ENCODE data around the gene GRIN2A. TPM values are rescaled to one million over a fixed set of nuclear protein-coding genes. Genes with fewer than 3 reads are reported as not detected.

Gene GRIN2A
- total and polyA plus RNA-seq, 2 of the 8 experiments (the other 6 are each of a cell fraction or from before 2014, with no cell fraction given) = 0.18 to 1.8 TPM

DNA sequence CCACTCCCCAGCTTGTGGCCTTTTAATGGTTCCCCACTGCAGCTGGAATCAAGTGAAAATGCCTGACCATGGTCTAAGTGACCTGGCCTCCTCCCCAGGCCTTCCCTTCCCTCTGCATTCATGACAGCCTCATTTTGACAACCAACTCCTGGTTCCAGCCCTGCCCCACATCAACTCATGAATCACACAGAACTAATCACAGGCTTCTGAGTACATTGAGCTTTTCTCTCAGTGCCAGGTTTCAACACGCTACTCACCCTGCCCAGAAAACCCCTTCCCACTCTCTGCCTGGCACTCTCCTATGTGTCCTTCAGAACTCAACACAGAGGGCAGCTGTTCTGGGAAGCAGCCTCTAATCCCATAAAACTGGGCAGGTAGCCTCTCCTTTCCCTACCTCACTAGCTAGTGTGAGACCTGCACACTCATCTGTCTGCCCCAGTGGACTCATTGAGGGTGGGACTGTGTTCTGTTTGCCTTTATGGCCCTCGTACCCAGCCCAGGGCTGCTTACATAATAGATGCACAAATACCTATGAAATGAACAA is 313.6 kb downstream of the GRIN2A start:
- no peak overlapping the region for H2BK20ac ChIP-seq (ENCODE audit: low read length)
- no peak overlapping the region for H3K14ac ChIP-seq (ENCODE audit: insufficient read length)
- FAIRE-seq (no peak), DNase-seq (ENCODE audit: low read depth in 1 of 2, low spot score in 2 of 2) (no peak)
- H2AK5ac ChIP-seq (ENCODE audit: low read depth, low read length) = no peak overlapping the region
- H3K9ac ChIP-seq (replicated peaks in 1 of 4; ENCODE audit: extremely low read depth in 1 of 4, low read depth in 3 of 4, low read length in 3 of 4) = no peak overlapping the region
- 90% methylated on average over 2 of the region's 2 CpGs; no CpG with 5 or more reads in 1 of the 2 experiments for WGBS, 2 experiments (ENCODE audit: extremely low coverage in 1 of 2, insufficient coverage in 1 of 2, insufficient read length in 1 of 2, insufficient replicate concordance in 2 of 2, low coverage in 1 of 2, low lambda C conversion rate in 2 of 2, missing lambda C conversion rate in 1 of 2)
- no peak overlapping the region for H3K56ac ChIP-seq (replicated peaks; ENCODE audit: insufficient read length, low read depth, low read length)
- no peak overlapping the region for H2AFZ ChIP-seq (ENCODE audit: low read length)
- H3K18ac ChIP-seq (ENCODE audit: extremely low read depth, low read length) = no peak overlapping the region
- H3K23me2 ChIP-seq (ENCODE audit: low read depth, low read length) = no peaks in the 10 kb centered on the region; the same call in 1 of the 2 replicates
- no peaks in the 10 kb centered on the region for H3K9me3 ChIP-seq (ENCODE audit: insufficient read depth in 2 of 2, low read depth in 1 of 2, low read length in 1 of 2)
- H2BK12ac ChIP-seq (ENCODE audit: low read depth, low read length) = no peak overlapping the region
- H3K79me2 ChIP-seq (ENCODE audit: control insufficient read depth in 1 of 2, insufficient read depth in 2 of 2, low read length in 2 of 2) = no peaks in the 10 kb centered on the region
- H3K79me1 ChIP-seq (ENCODE audit: low read depth, low read length) = no peaks in the 10 kb centered on the region
- no peaks in the 10 kb centered on the region for H3K36me3 ChIP-seq (ENCODE audit: control insufficient read depth in 2 of 4, insufficient read depth in 4 of 4, low read length in 3 of 4)
- H4K5ac ChIP-seq (ENCODE audit: insufficient read length, low read depth, low read length) = no peak overlapping the region
- H4K8ac ChIP-seq (ENCODE audit: extremely low read depth, insufficient read depth, low read length) = no peak overlapping the region
- H3K27me3 ChIP-seq (replicated peaks in 1 of 4; ENCODE audit: control insufficient read depth in 3 of 4, extremely low read depth in 1 of 4, insufficient read depth in 3 of 4, low read length in 3 of 4) = no peaks in the 10 kb centered on the region
- TF ChIP-seq BRCA1 (IDR thresholded peaks at IDR 0.05; ENCODE audit: low read depth, low read length) = no peak
- no peak for TF ChIP-seq SP1 (IDR thresholded peaks at IDR 0.05; ENCODE audit: low read depth, low read length)
- TF ChIP-seq HDAC6 (IDR thresholded peaks at IDR 0.05; ENCODE audit: low read depth, low read length) = no peak
- TF ChIP-seq POLR2A (IDR thresholded peaks at IDR 0.05; ENCODE audit: control extremely low read depth in 1 of 2, low read depth in 2 of 2, low read length in 2 of 2) = no peak
- TF ChIP-seq HDAC2 (IDR thresholded peaks at IDR 0.05; ENCODE audit: borderline replicate concordance in 1 of 2, low read depth in 2 of 2, low read length in 2 of 2) = no peak
- TF ChIP-seq SP2 (IDR thresholded peaks at IDR 0.05; ENCODE audit: low read length) = no peak
- peak overlapping the region; percentile 36; the same call in 1 of the 2 replicates for H2BK15ac ChIP-seq (ENCODE audit: low read length)
- no peak overlapping the region for H3K4me3 ChIP-seq (ENCODE audit: extremely low read depth in 1 of 4, insufficient read depth in 2 of 4, low read depth in 3 of 4, low read length in 4 of 4)
- ChIA-PET POLR2A (ENCODE audit: partially characterized antibody) (no interaction called here), CTCF (ENCODE audit: partially characterized antibody) (interaction anchor here (0.6 to 1.4 kb wide), 2 partner anchors 8 to 319 kb away, joined by 4 read pairs; no protein-coding TSS in a partner anchor)
- H3K23ac ChIP-seq (ENCODE audit: insufficient read length) = no peak overlapping the region
- no peak overlapping the region for H2BK5ac ChIP-seq (ENCODE audit: low read depth, low read length)
- H2BK120ac ChIP-seq (replicated peaks; ENCODE audit: low read depth, low read length) = no peak overlapping the region
- no peak overlapping the region for H3K4me2 ChIP-seq (ENCODE audit: insufficient read depth in 1 of 2, low read depth in 2 of 2, low read length in 2 of 2)
- no peak overlapping the region for H3K27ac ChIP-seq (ENCODE audit: low read depth, low read length)
- H4K20me1 ChIP-seq (replicated peaks in 1 of 2; ENCODE audit: control insufficient read depth in 1 of 2, insufficient read depth in 2 of 2, low read length in 2 of 2) = no peaks in the 10 kb centered on the region
- H3K4ac ChIP-seq (replicated peaks; ENCODE audit: insufficient read length, low read depth, low read length) = no peak overlapping the region
- H4K91ac ChIP-seq (replicated peaks; ENCODE audit: insufficient read length, low read length) = no peak overlapping the region
- H3K4me1 ChIP-seq (replicated peaks in 1 of 4; ENCODE audit: control insufficient read depth in 3 of 4, insufficient read depth in 4 of 4, low read length in 3 of 4) = peaks cover 0 to 2% (median 0%) of the 10 kb centered on the region in 4 experiments; a peak in 2 of 7 replicates
